ENCODE results near the gene SOX8. TPM values are rescaled to one million over a fixed set of nuclear protein-coding genes. Genes with fewer than 3 reads are reported as not detected.

Gene SOX8
- total and polyA plus RNA-seq, 2 donors (not counting 1 experiment from before 2014, with no cell fraction given), result 0.03 TPM; not detected in 1

GRCh38 chr16:939311-939710 is 42.3 kb upstream of the SOX8 start:
- no peaks in the 10 kb centered on the region for H3K36me3 ChIP-seq (ENCODE audit: control insufficient read depth, insufficient read depth, low read length)
- no peak overlapping the region for H2AFZ ChIP-seq (ENCODE audit: low read length)
- H3K27ac ChIP-seq (ENCODE audit: insufficient read depth, low read length), result no peak overlapping the region
- H3K4me1 ChIP-seq (ENCODE audit: control insufficient read depth, extremely low read depth, insufficient read depth, low read length), result no peaks in the 10 kb centered on the region
- H3K9ac ChIP-seq (ENCODE audit: insufficient read depth, low read length), result no peak overlapping the region
- H3K79me2 ChIP-seq (ENCODE audit: control insufficient read depth, insufficient read depth, low read length), result no peaks in the 10 kb centered on the region
- no peak overlapping the region for H3K4me3 ChIP-seq (replicated peaks in 1 of 4; ENCODE audit: control extremely low read depth in 1 of 4, insufficient read depth in 1 of 4, low read depth in 3 of 4, low read length in 4 of 4)
- no peaks in the 10 kb centered on the region for H4K20me1 ChIP-seq (ENCODE audit: control insufficient read depth, extremely low read depth, insufficient read depth, low read length)
- TF ChIP-seq EZH2 (IDR thresholded peaks at IDR 0.05; ENCODE audit: low read length, missing control alignments) (no peak), CTCF (conservative IDR thresholded peaks at IDR 0.05 in 1 of 2, IDR thresholded peaks at IDR 0.05 in 1 of 2; ENCODE audit: low read depth in 1 of 2, low read length in 2 of 2) (no peak)
- H3K9me3 ChIP-seq (ENCODE audit: control insufficient read depth, insufficient read depth, low read depth, low read length), result no peaks in the 10 kb centered on the region
- H3K27me3 ChIP-seq (ENCODE audit: control insufficient read depth, insufficient read depth, low read length), result no peaks in the 10 kb centered on the region
- H3K4me2 ChIP-seq (ENCODE audit: extremely low read depth, insufficient read depth, low read length), result no peak overlapping the region
- DNase-seq (ENCODE audit: low read depth in 2 of 2), result no peak

GRCh38 chr16:939941-940340 is 41.6 kb upstream of the SOX8 start:
- Histone ChIP-seq H3K27me3 (ENCODE audit: control insufficient read depth, insufficient read depth, low read length) (no peaks in the 10 kb centered on the region), H3K27ac (ENCODE audit: insufficient read depth, low read length) (no peak overlapping the region), H3K9ac (ENCODE audit: insufficient read depth, low read length) (no peak overlapping the region), H3K4me1 (ENCODE audit: control insufficient read depth, extremely low read depth, insufficient read depth, low read length) (no peaks in the 10 kb centered on the region), H3K36me3 (ENCODE audit: control insufficient read depth, insufficient read depth, low read length) (no peaks in the 10 kb centered on the region), H3K79me2 (ENCODE audit: control insufficient read depth, insufficient read depth, low read length) (no peaks in the 10 kb centered on the region), H3K9me3 (ENCODE audit: control insufficient read depth, insufficient read depth, low read depth, low read length) (no peaks in the 10 kb centered on the region), H3K4me3 (replicated peaks in 1 of 4; ENCODE audit: control extremely low read depth in 1 of 4, insufficient read depth in 1 of 4, low read depth in 3 of 4, low read length in 4 of 4) (no peak overlapping the region), H2AFZ (ENCODE audit: low read length) (no peak overlapping the region), H3K4me2 (ENCODE audit: extremely low read depth, insufficient read depth, low read length) (no peak overlapping the region), H4K20me1 (ENCODE audit: control insufficient read depth, extremely low read depth, insufficient read depth, low read length) (no peaks in the 10 kb centered on the region)
- TF ChIP-seq EZH2 (IDR thresholded peaks at IDR 0.05; ENCODE audit: low read length, missing control alignments), result no peak
- TF ChIP-seq CTCF (conservative IDR thresholded peaks at IDR 0.05 in 1 of 2, IDR thresholded peaks at IDR 0.05 in 1 of 2; ENCODE audit: low read depth in 1 of 2, low read length in 2 of 2), result no peak
- no peak for DNase-seq (ENCODE audit: low read depth in 2 of 2)

- Histone ChIP-seq H3K9ac (ENCODE audit: insufficient read depth, low read length) (no peak overlapping the region), H4K20me1 (ENCODE audit: control insufficient read depth, extremely low read depth, insufficient read depth, low read length) (no peaks in the 10 kb centered on the region), H2AFZ (ENCODE audit: low read length) (no peak overlapping the region), H3K36me3 (ENCODE audit: control insufficient read depth, insufficient read depth, low read length) (no peaks in the 10 kb centered on the region), H3K27me3 (ENCODE audit: control insufficient read depth, insufficient read depth, low read length) (no peaks in the 10 kb centered on the region), H3K9me3 (ENCODE audit: control insufficient read depth, insufficient read depth, low read depth, low read length) (no peaks in the 10 kb centered on the region), H3K27ac (ENCODE audit: insufficient read depth, low read length) (no peak overlapping the region), H3K4me2 (ENCODE audit: extremely low read depth, insufficient read depth, low read length) (no peak overlapping the region), H3K79me2 (ENCODE audit: control insufficient read depth, insufficient read depth, low read length) (no peaks in the 10 kb centered on the region), H3K4me1 (ENCODE audit: control insufficient read depth, extremely low read depth, insufficient read depth, low read length) (no peaks in the 10 kb centered on the region), H3K4me3 (replicated peaks in 1 of 4; ENCODE audit: control extremely low read depth in 1 of 4, insufficient read depth in 1 of 4, low read depth in 3 of 4, low read length in 4 of 4) (no peak overlapping the region)
- DNase-seq (ENCODE audit: low read depth in 2 of 2), result no peak
- TF ChIP-seq CTCF (conservative IDR thresholded peaks at IDR 0.05 in 1 of 2, IDR thresholded peaks at IDR 0.05 in 1 of 2; ENCODE audit: low read depth in 1 of 2, low read length in 2 of 2), result no peak
- no peak for TF ChIP-seq EZH2 (IDR thresholded peaks at IDR 0.05; ENCODE audit: low read length, missing control alignments)
Measured at GRCh38 chr16:942436-943060, 39.0 kb upstream of the SOX8 start.

All from fibroblast of lung (primary cell).